GM21786 (cell line): ENCODE results near the gene WWC1.
"Not testable (repeated sequence)": the region's sequence is repeated elsewhere in the genome, so short reads cannot be mapped to it uniquely, and the experiment has no call there.

ENCODE experiments used
- ATAC-seq: cut with Tn5 transposase; IDR thresholded peaks from one replicate; pipeline ENCODE4 v1.9.1; 2021; ENCODE audit not compliant: unreplicated experiment

WWC1 gene

DNA sequence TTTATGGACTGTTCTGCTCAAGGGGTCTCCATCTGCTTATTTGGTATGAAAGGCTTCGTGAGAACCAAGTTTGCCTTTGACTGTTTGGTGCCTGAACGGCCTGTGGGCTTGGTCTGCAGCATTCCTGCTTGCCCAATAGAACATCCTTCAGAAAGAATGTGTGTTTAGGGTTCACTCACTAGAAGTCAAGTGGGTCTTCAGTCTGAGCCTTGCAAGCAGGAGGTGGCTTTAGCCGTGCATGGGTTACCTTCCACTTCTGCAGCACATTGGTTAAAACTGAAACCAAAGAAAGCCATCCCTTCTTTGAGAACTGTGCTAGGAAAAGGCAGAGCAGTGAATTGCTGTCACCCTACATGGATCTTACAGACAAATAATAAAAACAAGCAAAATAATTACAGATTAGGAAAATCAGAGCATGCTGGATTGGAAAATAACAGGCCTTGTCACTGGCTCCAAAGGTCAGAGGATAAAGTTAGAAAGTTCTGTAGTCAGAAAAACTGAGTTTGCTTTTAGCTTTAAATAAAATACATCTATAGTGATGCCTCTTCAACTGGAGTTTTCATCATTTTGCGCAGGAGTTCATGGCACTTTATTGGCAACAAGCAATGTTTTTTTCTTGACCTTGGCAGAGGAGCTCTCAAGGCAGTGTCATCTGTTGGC lies 16.6 kb downstream of the WWC1 start:
- ATAC-seq: no peak

GRCh38 chr5:168308976-168309598 lies 17.6 kb downstream of the WWC1 start:
- ATAC-seq: no peak

GRCh38 chr5:168310541-168310940 lies 19.1 kb downstream of the WWC1 start:
- not testable (repeated sequence) for ATAC-seq

DNA sequence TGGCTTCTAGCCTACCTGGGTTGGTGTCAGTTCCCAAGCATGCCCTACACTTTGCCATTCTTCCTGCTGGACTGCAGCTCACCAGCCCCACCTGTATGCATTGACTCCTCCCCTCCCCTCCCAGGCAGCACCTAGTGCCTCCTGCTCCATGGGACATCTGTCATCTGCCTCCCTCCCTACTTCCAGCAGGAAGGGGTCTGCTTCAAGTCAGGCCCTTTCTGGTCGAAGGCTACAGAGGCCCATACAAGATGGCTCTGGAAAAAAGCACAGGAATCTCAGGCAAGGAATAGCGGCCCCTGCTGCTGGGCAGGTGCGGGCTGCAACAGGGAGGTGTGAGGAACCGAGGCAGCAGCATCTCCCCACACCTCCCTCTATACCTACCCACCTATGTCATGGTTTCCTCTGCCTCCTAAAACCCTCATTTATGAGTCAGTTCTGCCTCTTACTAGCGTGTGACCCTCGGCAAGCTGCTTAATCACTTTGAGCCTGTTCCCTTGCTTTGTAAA lies 19.7 kb downstream of the WWC1 start:
- ATAC-seq: no peak

DNA sequence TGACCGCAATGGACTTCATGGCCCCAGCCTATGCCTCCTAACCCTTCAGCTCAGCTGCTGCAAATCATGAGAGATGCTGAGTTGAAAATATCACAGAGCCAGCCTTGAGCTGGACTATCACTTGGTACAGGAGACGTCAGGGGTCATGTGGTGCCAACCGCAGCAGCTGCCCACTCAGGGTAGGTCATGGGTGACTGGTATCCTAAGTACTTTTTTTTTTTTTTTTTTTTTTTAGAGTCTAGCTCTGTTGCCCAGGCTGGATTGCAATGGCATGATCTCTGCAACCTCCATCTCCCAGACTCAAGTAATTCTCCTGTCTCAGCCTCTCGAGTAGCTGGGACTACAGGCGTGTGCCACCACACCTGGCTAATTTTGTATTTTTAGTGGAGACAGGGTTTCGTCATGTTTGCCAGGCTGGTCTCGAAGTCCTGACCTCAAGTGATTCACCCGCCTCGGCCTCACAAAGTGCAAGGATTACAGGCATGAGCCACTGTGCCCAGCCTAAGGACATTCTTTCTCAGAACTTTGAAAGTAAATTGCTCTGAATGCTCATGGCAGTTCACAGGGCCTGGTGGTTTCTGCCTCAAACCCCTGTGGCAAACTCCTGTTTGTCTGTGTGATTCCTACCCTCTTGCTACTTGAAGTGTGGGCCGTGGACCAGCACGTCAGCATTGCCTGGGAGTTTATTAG lies 21.3 kb downstream of the WWC1 start:
- no peak for ATAC-seq

DNA sequence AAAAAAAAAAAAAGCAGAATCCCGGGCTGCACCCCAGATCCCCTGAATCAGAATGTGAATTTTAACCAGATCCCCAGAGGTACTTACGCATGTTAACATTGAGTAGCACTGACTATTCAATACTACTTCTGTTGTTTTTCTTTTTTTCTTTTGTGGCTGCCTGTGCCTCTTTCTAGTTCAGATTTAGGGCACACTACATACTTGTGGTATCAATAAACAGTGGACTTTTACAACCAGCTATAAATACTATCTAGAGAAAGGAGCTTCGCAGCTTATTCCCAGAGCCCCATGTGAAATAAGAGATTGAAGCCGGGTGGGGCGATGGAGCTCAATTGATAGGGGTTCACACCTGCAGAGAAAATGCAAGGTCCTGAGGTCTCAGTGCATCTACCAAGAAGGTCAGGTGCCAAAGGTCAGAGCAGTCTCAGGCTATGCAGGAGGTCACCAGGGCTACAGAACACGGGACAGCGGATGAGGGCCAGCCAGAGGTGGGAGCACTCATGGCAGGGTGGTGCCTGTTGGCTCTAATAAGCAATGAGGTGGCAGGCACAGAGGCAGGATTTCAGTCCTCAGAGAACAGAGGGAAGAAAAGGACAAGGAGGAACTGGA lies 22.3 kb downstream of the WWC1 start:
- ATAC-seq: no peak

DNA sequence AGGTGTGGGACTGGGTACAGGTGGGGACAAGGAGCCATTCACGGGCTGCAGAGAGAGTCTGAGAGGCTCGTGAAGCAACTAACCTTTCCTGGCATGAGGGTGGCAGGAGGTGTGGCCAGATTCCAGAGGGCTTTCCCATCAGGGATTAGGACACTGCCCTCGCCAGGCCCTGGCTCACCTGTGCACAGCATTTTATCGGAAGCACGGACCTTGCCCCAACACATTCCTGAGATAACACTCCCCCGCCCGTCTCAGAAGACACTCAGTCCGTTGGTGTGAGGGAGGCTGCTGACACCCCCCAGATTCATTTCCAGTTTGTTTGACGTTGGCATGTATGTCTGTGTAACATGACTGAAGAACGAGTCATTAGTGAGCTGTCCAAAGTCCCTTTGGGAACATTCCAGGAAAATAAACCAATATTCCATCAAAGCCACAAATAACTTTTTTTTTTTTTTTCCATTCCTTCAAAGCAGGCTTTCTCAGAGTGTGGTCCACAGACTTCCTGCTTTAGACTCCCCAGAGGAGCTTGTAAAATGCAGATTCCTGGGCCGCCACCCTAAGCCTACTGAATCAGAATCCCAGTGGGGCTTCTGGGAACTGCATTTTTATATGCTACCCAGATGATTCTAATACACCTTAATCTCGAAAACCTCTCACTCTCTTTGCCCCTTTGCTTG lies 23.4 kb downstream of the WWC1 start:
- ATAC-seq: no peak

DNA sequence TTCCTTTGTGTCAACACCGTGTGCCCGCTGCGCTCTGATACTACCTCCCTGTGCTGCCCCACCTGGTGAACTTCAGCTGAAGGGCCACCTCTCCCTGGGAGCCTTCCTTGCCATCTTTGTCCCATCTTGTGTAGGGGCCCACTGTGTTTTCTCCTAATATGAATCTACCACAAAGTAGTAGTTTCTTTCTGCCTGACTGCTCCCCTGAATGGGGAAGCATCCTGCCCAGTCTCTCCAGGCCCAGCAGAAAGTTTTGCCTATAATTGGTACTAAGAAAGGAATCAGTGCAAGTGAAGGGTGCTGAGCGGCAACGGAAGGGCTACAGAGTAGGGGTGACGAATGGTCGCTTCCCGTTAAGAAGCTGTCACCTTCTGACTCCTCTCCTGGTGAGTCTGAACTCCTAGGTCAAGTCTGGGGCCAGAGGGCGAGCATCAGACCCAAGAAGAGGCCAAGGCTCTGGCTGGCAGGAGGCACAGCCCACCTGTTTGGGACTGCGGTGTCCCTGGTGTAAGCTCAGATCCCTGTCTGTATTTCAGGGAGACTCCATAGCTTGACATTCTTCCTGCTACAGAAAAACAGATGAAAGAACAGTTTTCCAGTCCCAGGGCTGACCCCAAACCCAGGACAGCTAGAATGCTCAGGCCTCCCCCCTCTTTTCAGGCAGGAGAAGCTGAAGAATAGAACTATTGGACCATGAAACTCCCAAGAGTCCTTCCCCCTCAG lies 24.1 kb downstream of the WWC1 start:
- no peak for ATAC-seq

GRCh38 chr5:168316139-168316578 lies 24.7 kb downstream of the WWC1 start:
- ATAC-seq: no peak

- ATAC-seq: no peak
Observed at GRCh38 chr5:168317096-168317520, 25.7 kb downstream of the WWC1 start.

DNA sequence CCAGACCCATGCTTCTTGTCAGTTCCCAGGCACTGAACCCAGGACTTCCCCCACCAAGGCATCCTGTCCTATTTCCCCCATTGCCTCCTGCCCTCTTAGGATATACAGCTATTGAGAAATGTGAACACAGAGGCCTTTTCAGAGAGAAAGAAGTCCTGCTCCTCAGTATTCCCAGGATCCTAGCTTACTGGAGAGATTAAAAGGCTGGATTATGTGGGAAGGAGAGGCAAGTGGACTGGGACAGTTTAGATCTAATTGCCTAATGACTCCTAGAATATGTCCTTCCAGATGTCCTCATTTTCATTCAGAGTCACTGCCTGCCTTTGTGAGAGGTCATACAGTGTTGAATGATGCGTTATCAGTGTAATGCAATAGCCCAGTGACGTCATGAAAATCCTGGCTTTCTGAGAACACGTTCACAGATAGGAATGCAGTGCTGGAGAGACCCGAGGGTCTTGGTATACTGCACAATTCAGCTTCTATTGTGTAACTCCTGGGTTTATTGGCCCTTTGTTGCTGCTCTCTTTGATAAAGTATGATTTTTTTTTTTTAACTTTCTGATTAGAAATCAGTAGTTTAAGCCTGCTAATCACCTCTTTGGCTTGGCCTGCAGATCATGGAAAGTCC lies 26.2 kb downstream of the WWC1 start:
- no peak for ATAC-seq

- no peak for ATAC-seq
Observed at GRCh38 chr5:168318240-168318639, 26.8 kb downstream of the WWC1 start.

DNA sequence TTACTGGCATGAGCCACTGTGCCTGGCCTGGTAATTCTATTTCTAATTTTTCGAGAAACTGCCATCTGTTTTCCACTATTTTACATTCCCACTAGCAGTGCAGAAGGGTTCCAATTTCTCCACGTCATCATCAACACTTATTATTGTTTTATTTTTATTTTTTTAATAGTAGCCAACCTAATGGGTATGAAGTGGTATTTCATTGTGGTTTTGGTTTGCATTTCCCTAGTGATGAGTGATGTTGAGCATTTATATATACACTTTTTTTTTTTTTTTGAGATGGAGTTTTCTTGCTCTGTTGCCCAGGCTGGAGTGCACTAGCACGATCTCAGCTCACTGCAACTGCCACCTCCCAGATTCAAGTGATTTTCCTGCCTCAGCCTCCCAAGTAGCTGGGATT lies 28.3 kb downstream of the WWC1 start:
- ATAC-seq: no peak

GRCh38 chr5:168320805-168321204 lies 29.4 kb downstream of the WWC1 start:
- no peak for ATAC-seq

GRCh38 chr5:168324859-168325630 lies 33.6 kb downstream of the WWC1 start:
- ATAC-seq: no peak

- no peak for ATAC-seq
Observed at GRCh38 chr5:168327019-168327421, 35.6 kb downstream of the WWC1 start.

GRCh38 chr5:168327451-168327850 lies 36.0 kb downstream of the WWC1 start:
- no peak for ATAC-seq

DNA sequence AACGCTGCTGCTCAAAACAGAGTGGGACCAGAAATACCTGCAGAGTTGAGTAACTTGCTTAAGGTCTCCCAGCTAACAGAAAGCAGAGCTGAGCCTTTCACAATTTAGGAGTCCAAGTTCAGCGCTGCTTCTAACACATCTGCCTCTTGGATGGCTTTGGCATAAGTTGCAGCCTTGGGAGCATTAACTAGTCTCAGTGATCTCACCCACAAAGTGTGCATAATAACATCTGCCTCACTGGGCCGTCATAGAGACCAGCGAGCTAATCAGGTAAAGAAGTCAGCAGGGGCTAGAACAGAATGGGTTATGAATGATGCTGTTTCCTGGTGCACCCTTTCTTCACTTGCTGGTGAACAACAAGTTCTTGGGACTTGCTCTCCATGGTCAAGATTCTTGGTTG lies 36.5 kb downstream of the WWC1 start:
- no peak for ATAC-seq

DNA sequence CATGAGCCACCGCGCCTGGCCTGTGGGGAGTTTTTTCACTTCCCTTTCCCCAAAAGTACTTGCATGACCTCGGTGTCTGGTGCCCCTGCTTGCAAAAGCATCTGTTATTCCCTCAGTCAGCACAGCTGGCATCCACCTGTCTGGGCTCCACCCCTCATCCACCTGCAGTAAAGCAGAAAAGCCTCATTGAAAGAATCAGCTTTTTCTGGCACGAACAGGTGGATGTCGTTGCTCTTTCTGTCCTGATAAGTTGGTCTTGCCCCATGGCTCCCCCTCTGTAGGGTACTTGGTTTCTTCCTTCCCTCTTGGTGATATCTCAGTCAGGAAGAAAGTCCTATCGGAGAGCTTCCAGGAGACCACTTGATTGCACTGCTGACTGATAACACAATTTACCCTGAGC lies 37.4 kb downstream of the WWC1 start:
- peak; percentile 52 for ATAC-seq
